Activated naive CD8-positive, alpha-beta T cell treated with anti-CD3 and anti-CD28 coated beads, Interleukin-2, amount 10 ng/mL, durations not matched to agents 7 days and 5 days (primary cell): ENCODE measurements around the gene BMAL1. TPM values are rescaled to one million over a fixed set of nuclear protein-coding genes. Genes with fewer than 3 reads are reported as not detected.

Experiments used
- ATAC-seq: fragments of 150-1000 bp; cut with Tn5 transposase; one replicate; pipeline ENCODE4 v1.10.0; 2021; ENCODE audit warnings: low read depth, moderate library complexity
- POLR2A ChIA-PET: fragments of 350-600 bp; sonication (Branson Sonifier 250); formaldehyde crosslinking; loops from one replicate; lab custom pipeline; 2021; ENCODE audit warnings: antibody characterized with exemption; lab: Charles Lee
- DNase-seq: peaks from one replicate; pipeline ENCODE4 v3.0.0; 2021
- H3K27ac Mint-ChIP-seq: one replicate; pipeline ENCODE4 v1.8.0; 2022; ENCODE audit warnings: mild to moderate bottlenecking, mixed read lengths
- H3K27me3 Mint-ChIP-seq: one replicate; pipeline ENCODE4 v1.8.0; 2022; ENCODE audit warnings: mild to moderate bottlenecking, moderate library complexity, mixed read lengths
- H3K36me3 Mint-ChIP-seq: one replicate; pipeline ENCODE4 v1.8.0; 2021; ENCODE audit warnings: mild to moderate bottlenecking, mixed read lengths
- H3K4me1 Mint-ChIP-seq: one replicate; pipeline ENCODE4 v1.8.0; 2021; ENCODE audit warnings: mixed read lengths
- H3K4me3 Mint-ChIP-seq: one replicate; pipeline ENCODE4 v1.8.0; 2022; ENCODE audit warnings: mild to moderate bottlenecking, moderate library complexity, mixed read lengths
- H3K9me3 Mint-ChIP-seq: one replicate; pipeline ENCODE4 v1.8.0; 2021; ENCODE audit warnings: mixed read lengths
- total RNA-seq, 2 experiments: library from RNA; stranded (reverse); gene quantifications; one replicate each; pipeline ENCODE4 v1.2.3, GENCODE V29; 2021

The BMAL1 gene
- total RNA-seq, 2 experiments from 2014 or later: 76.8 to 83.3 TPM

DNA sequence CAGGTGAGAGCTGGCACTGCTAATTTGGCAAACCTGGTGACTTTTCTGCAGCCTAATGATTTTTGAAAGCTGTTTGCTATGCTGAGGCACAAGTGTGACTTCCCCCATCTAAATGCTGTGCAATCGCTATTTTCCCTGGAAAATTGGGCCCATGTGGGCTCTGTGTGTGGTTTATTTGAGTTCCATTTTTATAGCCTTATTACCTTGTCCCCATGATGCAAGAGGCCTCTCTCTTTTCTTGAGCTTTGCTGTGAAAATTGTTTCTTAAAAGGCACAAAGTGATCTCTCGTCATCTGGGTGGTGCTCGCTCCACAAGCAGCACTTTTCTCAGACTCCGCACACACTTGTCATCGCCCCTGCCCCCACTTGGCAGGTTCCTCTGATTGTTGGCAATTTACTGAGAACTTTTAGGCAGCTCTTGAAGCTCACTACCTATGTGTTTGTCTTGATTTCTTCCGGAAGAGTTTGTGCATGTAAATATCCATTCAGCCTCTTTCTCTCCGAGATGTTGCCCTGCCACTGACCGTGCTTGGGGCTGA lies 24.9 kb downstream of the BMAL1 start:
- no peaks in the 10 kb centered on the region for H3K27me3 Mint-ChIP-seq
- no peaks in the 10 kb centered on the region for H3K9me3 Mint-ChIP-seq
- H3K36me3 Mint-ChIP-seq: peaks cover 29% of the 10 kb centered on the region
- H3K4me1 Mint-ChIP-seq: peaks cover 46% of the 10 kb centered on the region
- H3K27ac Mint-ChIP-seq: peak overlapping the region; percentile 9
- POLR2A ChIA-PET: no interaction called here
- H3K4me3 Mint-ChIP-seq: no peak overlapping the region
- no peak for DNase-seq
- ATAC-seq: no peak

DNA sequence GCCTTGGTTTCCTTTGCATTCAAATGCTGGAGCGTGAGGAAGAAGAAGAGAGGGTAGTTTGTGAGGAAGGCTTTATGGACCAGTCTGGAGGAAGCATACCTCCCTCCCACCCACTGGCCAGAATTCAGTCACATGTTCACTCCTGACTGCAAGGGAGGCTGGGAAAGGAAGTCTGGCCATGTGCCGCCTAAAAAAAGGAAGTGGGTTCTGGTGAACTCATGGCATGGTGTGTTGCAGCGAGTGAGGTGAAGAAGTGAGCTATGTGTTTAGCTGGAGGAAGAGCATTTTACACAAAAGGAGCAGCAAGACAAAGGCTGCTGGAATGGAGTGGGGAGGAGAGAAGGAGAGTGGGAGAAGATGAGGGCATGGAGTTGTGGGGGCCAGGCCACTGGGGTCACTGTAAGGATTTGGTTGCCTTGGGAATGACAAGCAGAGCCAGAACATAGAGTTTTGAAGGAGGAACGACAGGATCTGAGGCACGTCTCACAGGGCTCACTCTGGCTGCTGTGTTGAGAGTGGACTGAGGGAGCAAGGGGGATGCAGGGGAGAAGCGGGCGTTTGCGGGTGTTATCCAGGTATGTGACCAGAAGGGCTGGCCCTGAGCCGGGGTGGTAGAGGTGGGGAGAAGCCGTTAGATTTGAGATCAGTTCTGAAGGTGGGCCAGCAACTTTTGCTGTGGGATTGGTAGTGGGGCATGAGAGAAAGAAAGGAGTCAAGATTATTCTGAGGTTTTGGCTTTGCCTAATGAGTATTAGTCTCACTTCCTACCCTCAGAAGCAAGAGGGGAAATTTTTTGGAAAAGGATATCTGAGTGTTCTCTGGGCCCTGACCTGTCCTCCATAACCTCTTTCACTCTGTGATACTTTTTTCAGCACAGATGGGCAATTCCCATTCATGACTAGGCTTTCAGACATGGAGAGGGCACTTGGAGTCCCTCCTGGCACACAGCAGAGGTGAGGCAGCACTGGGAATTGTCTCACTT lies 26.4 kb downstream of the BMAL1 start:
- no peaks in the 10 kb centered on the region for H3K27me3 Mint-ChIP-seq
- peak overlapping the region; percentile 71 for H3K27ac Mint-ChIP-seq
- DNase-seq: no peak
- H3K36me3 Mint-ChIP-seq: peaks cover 28% of the 10 kb centered on the region
- H3K4me3 Mint-ChIP-seq: peak overlapping the region; percentile 44
- peak; percentile 76 for ATAC-seq
- POLR2A ChIA-PET: no interaction called here
- no peaks in the 10 kb centered on the region for H3K9me3 Mint-ChIP-seq
- H3K4me1 Mint-ChIP-seq: peaks cover 35% of the 10 kb centered on the region

DNA sequence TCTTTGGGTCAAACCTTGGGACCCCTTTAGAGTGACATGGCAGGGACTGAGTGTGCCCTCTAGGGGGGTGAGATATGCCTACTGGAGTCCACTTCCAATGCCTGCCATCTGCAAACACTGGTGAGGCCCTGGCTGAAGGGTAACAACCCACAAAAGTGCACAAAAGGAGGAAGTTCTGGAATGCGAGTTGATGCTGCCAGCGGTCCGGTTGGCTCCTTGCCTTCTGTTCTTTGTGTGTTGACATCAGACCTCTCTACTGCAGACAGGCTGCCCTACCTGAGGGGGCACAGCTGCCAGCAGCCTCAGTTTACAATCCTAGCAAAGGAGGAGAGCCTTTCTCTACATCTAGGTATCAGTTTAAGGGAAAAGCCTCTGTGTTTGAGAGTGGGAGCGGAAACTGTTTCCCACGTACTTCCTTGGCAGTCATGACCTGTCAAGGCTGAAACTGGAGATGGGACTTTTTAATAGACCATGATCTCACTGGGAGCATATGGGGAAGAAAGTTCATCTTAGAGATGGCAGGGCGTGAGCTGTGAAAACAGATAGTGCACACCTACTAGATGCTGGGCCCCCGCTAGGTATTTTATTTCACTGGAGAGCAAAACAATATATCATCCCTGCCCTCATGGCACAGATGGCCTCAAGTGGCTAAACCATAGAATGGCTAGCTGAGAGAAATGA lies 27.2 kb downstream of the BMAL1 start:
- H3K4me3 Mint-ChIP-seq: no peak overlapping the region
- no peak for ATAC-seq
- peaks cover 24% of the 10 kb centered on the region for H3K36me3 Mint-ChIP-seq
- H3K27ac Mint-ChIP-seq: no peak overlapping the region
- DNase-seq: no peak
- H3K27me3 Mint-ChIP-seq: no peaks in the 10 kb centered on the region
- peaks cover 29% of the 10 kb centered on the region for H3K4me1 Mint-ChIP-seq
- H3K9me3 Mint-ChIP-seq: no peaks in the 10 kb centered on the region
- POLR2A ChIA-PET: interaction anchor here (0.7 kb wide), 1 partner anchor 18 kb away, joined by 3 read pairs; no protein-coding TSS in a partner anchor

DNA sequence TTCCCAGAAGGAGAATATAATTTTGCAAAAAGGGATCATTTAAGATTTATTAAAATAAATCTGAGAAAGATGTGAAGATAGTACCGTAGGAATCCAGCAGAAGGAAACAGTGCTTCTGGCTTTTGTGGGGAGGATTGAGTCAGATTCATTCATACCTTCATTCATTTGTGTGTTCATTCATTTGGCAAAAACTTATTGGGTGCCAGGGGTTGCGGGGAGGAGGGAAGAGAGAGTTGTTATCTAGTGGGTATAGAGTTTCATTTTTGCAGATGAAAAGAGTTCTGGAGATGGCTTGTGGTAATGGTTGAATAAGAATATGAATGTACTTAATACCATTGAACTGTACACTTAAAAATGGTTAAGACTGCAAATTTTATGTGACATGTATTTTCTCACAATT lies 31.1 kb downstream of the BMAL1 start:
- Mint-ChIP-seq H3K4me1 (peaks cover 21% of the 10 kb centered on the region), H3K36me3 (peaks cover 36% of the 10 kb centered on the region), H3K27ac (no peak overlapping the region), H3K27me3 (no peaks in the 10 kb centered on the region), H3K4me3 (no peak overlapping the region), H3K9me3 (no peaks in the 10 kb centered on the region)
- DNase-seq: no peak
- POLR2A ChIA-PET: interaction anchor here (0.9 kb wide), 1 partner anchor 22 kb away, joined by 3 read pairs; no protein-coding TSS in a partner anchor
- ATAC-seq: no peak

DNA sequence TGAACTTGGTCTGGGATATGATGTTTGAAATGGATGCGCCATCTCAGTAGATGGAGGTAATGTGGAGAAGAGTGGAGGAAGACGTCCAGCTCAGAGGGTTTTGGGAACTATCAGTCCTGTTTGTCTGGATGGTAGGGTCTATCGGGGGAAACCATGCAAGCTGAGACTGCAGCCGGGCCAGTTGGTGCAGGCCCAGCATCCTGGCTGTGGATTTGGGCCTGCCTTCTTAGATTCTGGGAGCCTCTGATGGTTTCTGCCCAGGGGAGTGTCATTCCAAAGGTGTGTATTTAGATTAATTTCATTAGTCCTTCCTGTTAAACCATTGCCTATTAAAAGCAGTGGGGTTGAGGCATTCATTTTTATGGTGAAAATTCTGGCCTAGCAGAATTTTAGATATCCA lies 31.6 kb downstream of the BMAL1 start:
- H3K36me3 Mint-ChIP-seq: peaks cover 36% of the 10 kb centered on the region
- no peak overlapping the region for H3K4me3 Mint-ChIP-seq
- H3K9me3 Mint-ChIP-seq: no peaks in the 10 kb centered on the region
- POLR2A ChIA-PET: no interaction called here
- peaks cover 21% of the 10 kb centered on the region for H3K4me1 Mint-ChIP-seq
- DNase-seq: no peak
- ATAC-seq: no peak
- no peaks in the 10 kb centered on the region for H3K27me3 Mint-ChIP-seq
- H3K27ac Mint-ChIP-seq: no peak overlapping the region

DNA sequence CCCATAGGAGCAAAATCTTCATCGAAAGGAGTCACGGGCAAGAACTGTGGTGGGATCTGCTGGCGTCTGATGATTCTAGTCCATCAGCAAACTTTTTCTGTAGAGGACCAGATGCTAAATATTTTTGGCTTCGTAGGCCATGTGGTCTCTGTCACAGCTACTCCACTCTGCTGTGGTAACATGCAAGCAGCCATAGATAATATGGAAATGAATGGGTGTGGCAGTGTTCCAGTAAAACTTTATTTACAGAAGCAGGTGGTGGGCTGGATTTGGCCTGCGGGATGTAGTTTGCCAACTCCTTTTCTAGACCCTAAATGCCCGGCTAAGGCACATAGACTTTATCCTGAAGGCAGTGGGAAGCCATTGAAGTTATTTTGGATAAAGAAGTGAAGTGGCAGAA lies 32.9 kb downstream of the BMAL1 start:
- H3K27ac Mint-ChIP-seq: no peak overlapping the region
- no peak overlapping the region for H3K4me3 Mint-ChIP-seq
- H3K27me3 Mint-ChIP-seq: no peaks in the 10 kb centered on the region
- no peak for ATAC-seq
- H3K36me3 Mint-ChIP-seq: peaks cover 35% of the 10 kb centered on the region
- no peaks in the 10 kb centered on the region for H3K9me3 Mint-ChIP-seq
- POLR2A ChIA-PET: no interaction called here
- H3K4me1 Mint-ChIP-seq: peaks cover 21% of the 10 kb centered on the region
- no peak for DNase-seq

DNA sequence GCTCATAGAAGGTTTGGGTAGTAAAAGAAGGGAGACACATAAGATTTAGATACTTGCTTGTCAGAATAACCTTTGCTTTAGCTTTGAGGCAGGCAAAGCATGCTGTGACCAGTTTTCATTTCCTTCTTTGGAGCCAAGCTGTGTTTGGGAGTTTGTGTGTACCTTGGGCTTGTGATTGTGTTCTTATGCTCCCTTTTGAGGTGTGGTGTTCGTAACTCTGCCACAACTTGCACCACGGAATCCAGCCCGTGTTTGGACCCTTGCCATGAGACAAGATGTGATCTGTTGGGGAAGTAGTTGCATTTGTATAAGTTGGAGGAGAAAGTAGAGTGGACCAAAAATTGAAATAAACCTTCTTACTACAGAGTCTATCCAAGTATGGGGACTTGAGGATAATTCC lies 34.0 kb downstream of the BMAL1 start:
- Mint-ChIP-seq H3K27me3 (no peaks in the 10 kb centered on the region), H3K4me1 (peaks cover 28% of the 10 kb centered on the region), H3K27ac (no peak overlapping the region), H3K36me3 (peaks cover 36% of the 10 kb centered on the region), H3K4me3 (no peak overlapping the region), H3K9me3 (no peaks in the 10 kb centered on the region)
- no peak for DNase-seq
- POLR2A ChIA-PET: no interaction called here
- ATAC-seq: no peak

DNA sequence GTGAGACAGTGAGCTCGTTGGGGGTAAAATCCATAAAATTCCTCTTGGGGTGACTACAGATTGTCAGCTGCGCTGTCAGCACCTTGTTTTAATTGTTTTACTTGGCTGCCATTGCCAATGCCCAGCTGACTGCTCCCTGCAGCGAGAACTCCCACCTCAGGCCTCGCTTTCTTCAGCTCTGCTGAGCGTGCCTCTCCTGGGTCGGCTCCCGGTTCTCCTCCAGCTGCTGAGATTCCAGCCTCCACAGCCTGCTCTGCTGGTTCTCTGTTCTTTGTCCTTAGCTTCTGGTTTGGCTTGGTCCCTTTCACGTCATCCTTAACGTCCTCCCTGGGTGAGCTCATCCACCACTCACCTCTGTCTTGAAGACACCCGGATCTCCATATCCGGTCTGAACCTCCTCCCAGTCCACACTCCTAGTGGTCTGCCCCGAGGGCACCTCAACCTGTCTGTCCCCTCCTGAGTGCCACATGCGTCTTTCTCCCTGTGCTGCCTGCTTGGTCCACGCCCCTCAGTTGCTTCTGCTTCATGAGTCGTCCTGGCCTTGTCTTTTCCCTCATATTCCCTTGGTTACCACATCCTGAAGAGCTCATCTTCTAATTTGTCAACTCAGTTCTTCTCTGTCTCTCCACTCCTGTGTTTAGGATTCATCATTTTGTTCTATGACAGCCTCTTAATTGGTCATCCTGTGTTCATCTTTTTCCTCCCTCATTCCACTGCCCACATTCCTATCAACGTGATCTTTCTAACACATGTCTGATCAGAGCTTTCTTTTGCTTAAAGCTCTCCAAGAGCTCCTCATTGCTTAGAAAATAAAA lies 35.6 kb downstream of the BMAL1 start:
- ATAC-seq (no peak), DNase-seq (no peak)
- Mint-ChIP-seq H3K9me3 (no peaks in the 10 kb centered on the region), H3K27ac (peak overlapping the region; percentile 16), H3K4me3 (no peak overlapping the region), H3K4me1 (peaks cover 32% of the 10 kb centered on the region), H3K27me3 (no peaks in the 10 kb centered on the region), H3K36me3 (peaks cover 36% of the 10 kb centered on the region)
- POLR2A ChIA-PET: interaction anchor here (0.8 to 1.3 kb wide), 2 partner anchors 12 to 150 kb away, joined by 3 read pairs; partner anchors contain the start of gene BTBD10

DNA sequence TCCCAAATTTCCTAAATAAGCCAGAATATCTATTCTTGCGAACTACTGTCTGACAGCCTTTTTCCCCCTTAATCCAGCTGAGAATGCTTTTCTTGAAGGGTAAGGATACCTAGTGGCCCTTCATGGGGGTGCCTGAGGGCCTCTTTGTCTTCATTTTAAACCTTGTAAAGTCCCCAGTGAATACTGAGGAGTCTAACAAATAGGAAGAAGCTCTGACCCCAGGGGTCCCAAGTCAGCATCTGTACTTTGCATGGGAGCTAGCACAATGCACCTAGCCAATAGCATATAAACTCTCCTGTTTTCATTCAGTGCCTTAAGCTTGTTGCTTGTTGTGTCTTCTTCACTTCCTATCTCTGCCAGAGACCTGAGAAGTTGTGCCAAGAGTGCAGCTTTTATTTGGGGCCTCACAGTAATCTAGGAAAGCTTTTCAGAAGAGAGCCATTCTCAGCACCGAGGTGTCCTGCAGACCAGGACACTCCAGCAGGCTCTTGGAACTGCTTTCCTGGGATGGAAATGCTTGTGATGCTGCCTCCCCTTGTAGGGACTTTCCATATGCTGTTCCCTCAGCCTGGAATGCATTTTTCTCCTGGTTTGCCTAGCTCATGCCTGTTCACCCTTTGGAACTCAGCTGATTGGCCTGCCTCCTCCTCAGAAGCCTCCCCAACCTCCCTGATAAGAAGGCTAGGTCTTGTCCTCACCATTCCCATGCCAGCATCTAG lies 37.2 kb downstream of the BMAL1 start:
- no peaks in the 10 kb centered on the region for H3K9me3 Mint-ChIP-seq
- no peak overlapping the region for H3K27ac Mint-ChIP-seq
- no peaks in the 10 kb centered on the region for H3K27me3 Mint-ChIP-seq
- H3K4me3 Mint-ChIP-seq: no peak overlapping the region
- ATAC-seq (no peak), DNase-seq (no peak)
- H3K4me1 Mint-ChIP-seq: peaks cover 38% of the 10 kb centered on the region
- peaks cover 35% of the 10 kb centered on the region for H3K36me3 Mint-ChIP-seq
- POLR2A ChIA-PET: interaction anchor here (0.7 kb wide), 1 partner anchor 29 kb away, joined by 5 read pairs; no protein-coding TSS in a partner anchor

DNA sequence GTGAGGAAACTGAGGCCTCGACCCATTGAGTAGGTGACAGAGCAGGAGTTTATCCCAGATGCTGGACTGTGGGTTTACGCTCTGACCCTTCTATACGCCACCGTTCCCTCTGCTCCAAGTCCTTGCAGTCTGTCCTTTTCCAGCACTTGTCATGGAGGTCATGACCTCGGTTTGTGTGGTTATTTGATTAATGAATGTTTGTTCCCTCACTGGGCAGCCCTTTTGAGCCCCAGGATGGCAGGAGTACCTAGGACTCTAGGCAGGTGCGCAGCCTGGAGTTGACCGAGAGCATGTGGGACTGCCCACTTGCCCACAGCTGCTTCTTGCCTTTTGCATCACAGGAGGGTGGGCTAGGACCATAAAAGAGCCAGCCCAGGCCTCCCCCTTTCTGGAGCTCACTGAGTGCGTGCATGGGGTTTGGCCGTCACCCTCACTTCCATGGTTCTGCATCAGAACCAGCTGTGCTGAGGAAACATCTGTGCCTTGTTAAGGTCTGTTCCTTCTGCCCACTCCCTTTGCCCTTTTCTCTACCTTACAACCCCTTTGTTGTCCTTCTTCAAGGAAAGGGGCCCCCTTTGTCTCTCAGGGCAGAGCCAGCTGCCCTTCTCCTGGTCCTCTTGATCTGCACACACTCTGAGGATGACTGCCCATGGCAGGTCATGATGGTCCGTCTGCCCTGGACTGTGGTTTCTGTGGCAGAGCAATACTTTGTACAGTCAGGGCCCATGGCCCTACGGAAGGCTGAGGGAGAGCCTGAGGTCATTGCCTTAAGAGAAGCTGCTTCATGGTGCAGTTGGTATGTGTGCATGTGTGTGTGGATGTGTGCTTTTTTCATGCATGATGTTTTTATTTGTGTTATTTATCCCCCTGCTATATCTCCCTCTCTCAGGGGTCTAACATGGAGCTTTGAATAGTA lies 38.2 kb downstream of the BMAL1 start:
- POLR2A ChIA-PET: no interaction called here
- DNase-seq (no peak), ATAC-seq (no peak)
- Mint-ChIP-seq H3K36me3 (peaks cover 29% of the 10 kb centered on the region), H3K27me3 (no peaks in the 10 kb centered on the region), H3K4me3 (no peak overlapping the region), H3K4me1 (peaks cover 39% of the 10 kb centered on the region), H3K27ac (no peak overlapping the region), H3K9me3 (no peaks in the 10 kb centered on the region)

DNA sequence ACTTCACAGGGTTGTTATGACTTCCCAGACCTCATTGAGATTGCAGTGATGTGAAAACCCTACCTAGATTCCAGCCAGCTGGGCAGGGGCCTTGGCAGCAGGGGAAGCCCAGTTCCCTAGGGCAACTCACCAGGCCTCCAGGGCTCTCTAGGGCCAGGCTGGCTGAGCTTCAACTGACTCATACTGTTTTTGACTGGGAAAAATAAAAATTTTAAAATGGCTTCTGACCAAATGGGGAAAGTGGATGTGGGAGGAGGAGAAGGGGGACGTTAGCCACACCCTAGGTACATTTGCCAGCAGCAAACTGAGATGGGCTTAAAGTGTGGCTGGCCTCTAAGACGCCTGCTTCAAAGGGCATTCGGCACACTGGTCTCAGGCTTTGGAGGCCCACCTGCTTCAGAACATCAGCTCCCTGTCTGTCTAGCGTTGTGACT lies 39.0 kb downstream of the BMAL1 start:
- no peak for ATAC-seq
- Mint-ChIP-seq H3K9me3 (no peaks in the 10 kb centered on the region), H3K36me3 (peaks cover 22% of the 10 kb centered on the region), H3K4me3 (no peak overlapping the region), H3K27me3 (no peaks in the 10 kb centered on the region), H3K27ac (peak overlapping the region; percentile 24), H3K4me1 (peaks cover 39% of the 10 kb centered on the region)
- POLR2A ChIA-PET: no interaction called here
- no peak for DNase-seq
